DMS53 treated with DMSO at 0.1 percent for 48 hours (cell line): Measurements from ENCODE around the gene RPL35.

Source experiments
- DNase-seq: peaks from one replicate; lab custom pipeline; 2025; ENCODE audit not compliant: unreplicated experiment; lab: John Stamatoyannopoulos, UW

Gene RPL35

DNA sequence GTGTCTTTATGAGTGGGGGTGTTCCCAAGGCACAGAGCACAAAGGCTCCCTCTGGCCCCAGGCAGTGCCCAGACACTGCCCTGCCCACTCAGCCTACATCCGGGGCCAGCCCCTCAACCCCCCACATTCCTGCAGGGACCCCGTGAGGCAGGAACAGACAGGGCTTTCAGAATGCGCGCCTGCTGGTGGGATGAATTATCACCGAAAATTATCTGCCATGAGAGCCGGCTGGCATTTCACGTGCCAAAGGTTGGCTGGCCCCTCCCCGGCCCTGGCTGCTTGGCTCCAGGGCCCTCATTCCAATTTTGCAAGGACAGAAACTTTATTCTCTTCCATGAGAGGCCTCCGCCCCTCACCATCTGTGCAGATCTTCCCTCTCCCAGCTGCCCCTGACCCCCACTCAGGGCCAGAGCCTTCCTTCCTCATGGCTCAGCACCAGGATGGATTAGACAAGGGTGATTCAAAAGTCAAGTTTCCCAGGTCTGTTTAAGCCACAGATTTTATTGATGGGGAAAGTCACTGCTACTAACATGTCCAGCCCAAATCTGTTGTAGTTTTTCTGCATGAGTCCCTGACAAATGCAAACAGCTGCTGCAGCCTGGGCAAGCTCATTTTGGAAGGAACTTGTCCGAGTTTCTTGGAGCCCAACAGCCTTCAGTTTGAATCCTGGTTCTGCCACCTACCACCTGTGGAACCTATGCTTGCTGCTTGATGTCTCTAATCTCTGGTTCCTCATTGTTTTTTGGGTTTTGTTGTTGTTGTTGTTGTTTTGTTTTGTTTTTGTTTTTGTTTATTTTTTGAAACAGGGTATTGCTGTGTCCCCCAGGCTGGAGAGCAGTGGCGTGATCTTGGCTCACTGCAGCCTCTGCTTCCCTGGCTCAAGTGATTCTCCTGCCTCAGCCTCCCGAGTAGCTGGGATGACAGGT, 40.8 kb downstream of the RPL35 start:
- DNase-seq, result no peak

GRCh38 chr9:124818431-124819281, 43.1 kb downstream of the RPL35 start:
- no peak for DNase-seq

- DNase-seq, result no peak
Observed at GRCh38 chr9:124815601-124816000, 46.2 kb downstream of the RPL35 start.

GRCh38 chr9:124814164-124814535, 47.6 kb downstream of the RPL35 start:
- no peak for DNase-seq

DNA sequence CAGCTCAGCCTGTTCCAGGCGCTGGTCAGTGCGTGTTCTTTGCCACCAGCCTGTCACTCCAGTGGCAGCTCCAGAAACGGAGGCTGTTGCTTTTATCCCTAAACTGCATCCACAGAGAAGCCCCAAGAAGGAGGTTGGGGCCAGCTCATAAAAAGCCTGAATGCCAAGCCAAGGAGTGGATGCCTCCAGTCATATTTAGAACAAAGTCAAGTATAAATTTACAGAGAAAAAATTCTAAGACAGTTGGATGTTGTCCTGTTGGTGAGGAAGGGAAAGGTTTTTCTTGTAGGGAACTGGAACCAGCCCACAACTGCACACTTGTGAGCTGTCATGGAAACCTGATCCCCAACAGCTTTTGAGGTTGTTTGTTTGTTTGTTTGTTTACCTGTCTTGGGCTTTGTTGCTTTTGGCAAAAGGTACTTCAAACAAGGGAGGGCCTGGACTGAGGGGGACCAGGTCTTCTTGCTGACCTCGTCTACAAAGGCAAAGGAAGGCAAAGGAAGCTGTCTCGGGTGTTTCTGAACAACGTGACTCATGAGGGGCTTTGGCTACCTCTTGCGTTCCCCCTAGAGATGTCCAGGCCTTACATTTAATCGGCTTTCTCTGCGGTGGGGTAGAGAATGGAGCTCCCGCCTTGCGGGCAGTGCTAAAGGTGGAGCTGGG, 48.1 kb downstream of the RPL35 start:
- DNase-seq, result no peak

- no peak for DNase-seq
Observed at GRCh38 chr9:124813041-124813440, 48.7 kb downstream of the RPL35 start.

GRCh38 chr9:124812441-124812876, 49.3 kb downstream of the RPL35 start:
- DNase-seq, result no peak

GRCh38 chr9:124810663-124811355, 50.9 kb downstream of the RPL35 start:
- no peak for DNase-seq

GRCh38 chr9:124809741-124810500, 51.8 kb downstream of the RPL35 start:
- no peak for DNase-seq

- no peak for DNase-seq
Observed at GRCh38 chr9:124809211-124809610, 52.5 kb downstream of the RPL35 start.

- no peak for DNase-seq
Observed at GRCh38 chr9:124808246-124808956, 53.4 kb downstream of the RPL35 start.
